K562 (cell line): ENCODE measurements around the gene KBTBD13.

Experiments
- CREB1 ChIP-seq, 2 experiments: sonication (generic) in 1 of 2; formaldehyde crosslinking in 1 of 2; IDR thresholded peaks; 2 replicates each; pipeline versions ENCODE4 v1.6.1 to v1.8.0; 2012 to 2022; ENCODE audit warnings: inconsistent platforms in 1 of 2, mild to moderate bottlenecking in 1 of 2, missing genetic modification reagents in 1 of 2, moderate library complexity in 1 of 2
- CTCF ChIP-seq, 3 experiments: IDR thresholded peaks in 2 of 3; conservative IDR thresholded peaks in 1 of 3; 2 replicates each; pipeline ENCODE4 v1.5.1; 2011 to 2012; ENCODE audit warnings: low read length in 3 of 3, mild to moderate bottlenecking in 3 of 3, control low read depth in 2 of 3, improper control_type of control experiment in 1 of 3, inconsistent platforms in 1 of 3, low read depth in 1 of 3, mixed read lengths in 1 of 3, moderate library complexity in 1 of 3; ENCODE audit not compliant: insufficient read depth in 2 of 3
- PURB ChIP-seq: sonication (generic); formaldehyde crosslinking; IDR thresholded peaks from 2 replicates; pipeline ENCODE4 v1.9.0; 2021; ENCODE audit warnings: low read depth, mild to moderate bottlenecking, missing genetic modification reagents
- SMARCE1 ChIP-seq: fragments of 450-650 bp; IDR thresholded peaks from 2 replicates; pipeline ENCODE4 v1.7.1; 2016; ENCODE audit warnings: mild to moderate bottlenecking

DNA sequence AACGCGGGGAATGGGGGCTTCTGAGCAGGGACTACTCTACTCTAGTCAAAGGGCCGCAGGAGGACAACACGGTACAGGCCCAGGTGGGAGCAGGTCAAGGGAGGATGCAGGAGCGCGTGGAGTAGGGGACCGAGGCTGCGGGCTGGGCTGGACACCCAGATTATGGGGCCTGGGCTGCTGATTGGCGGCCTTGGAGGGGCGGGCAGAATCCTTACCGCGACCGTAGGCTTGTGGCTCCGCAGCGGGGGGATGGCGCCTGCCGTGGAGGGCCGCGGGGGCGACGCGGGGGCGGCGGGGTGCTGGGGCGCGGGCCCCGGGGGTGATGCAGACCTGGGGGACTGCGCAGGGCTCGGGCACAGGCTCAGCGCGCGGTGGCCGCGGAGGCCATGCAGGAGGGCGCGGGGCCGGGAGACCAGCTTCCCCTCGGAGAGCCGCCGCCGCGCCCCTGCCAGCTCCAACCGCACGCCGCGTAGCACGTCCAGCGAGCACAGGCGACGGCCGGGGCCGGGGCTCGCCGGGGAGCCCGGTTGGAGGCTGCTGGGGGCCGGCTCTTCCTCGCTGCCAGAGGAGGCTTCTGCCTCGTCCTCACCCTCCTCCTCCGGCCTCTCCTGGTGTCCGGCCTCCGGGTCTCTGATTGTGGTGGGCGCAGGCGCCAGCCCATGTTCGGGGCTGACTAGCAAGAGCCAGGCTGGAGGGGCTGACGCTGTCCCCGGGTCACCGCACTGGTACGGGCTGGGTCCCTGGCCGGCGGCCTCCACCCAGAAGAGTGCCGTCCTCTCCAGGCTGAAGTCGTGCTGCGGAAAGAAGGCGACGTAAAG lies 25.6 kb downstream of the KBTBD13 start:
- TF ChIP-seq CREB1 (IDR thresholded peaks at IDR 0.05): no peak
- no peak for TF ChIP-seq CREB1 (CRISPR knock-in tag; IDR thresholded peaks at IDR 0.05)
- TF ChIP-seq CTCF (IDR thresholded peaks at IDR 0.05 in 2 of 3, conservative IDR thresholded peaks at IDR 0.05 in 1 of 3; ENCODE audit: insufficient read depth in 2 of 3, low read depth in 1 of 3, low read length in 3 of 3): no peak
- TF ChIP-seq SMARCE1: no peak
- no peak for TF ChIP-seq PURB (CRISPR knock-in tag)
